Tibial nerve (tissue), 4 donors: ENCODE data around the gene LAYN. TPM values are rescaled to one million over a fixed set of nuclear protein-coding genes. Genes with fewer than 3 reads are reported as not detected.

Experiments used
- DNase-seq, 2 donors: peaks; one replicate each; pipeline ENCODE4 v3.0.0-alpha.2; 2019; ENCODE audit warnings: low spot score in 2 of 2
- H3K27ac ChIP-seq, 4 donors: fragments of 200-600 bp; sonication (generic) in 3 of 4; one replicate each; pipeline ENCODE4 v1.5.1; 2017 to 2019; ENCODE audit warnings: mild to moderate bottlenecking in 1 of 4
- H3K27me3 ChIP-seq, 2 donors: fragments of 200-600 bp; sonication (generic) in 1 of 2; one replicate each; pipeline versions ENCODE4 v1.5.1 to v1.6.0; 2017 to 2019
- H3K36me3 ChIP-seq, 3 donors: fragments of 200-600 bp; sonication (generic); one replicate each; pipeline ENCODE4 v1.5.1; 2018 to 2019
- H3K4me1 ChIP-seq, 4 donors: fragments of 200-600 bp; sonication (generic) in 3 of 4; one replicate each; pipeline ENCODE4 v1.5.1; 2017 to 2019
- H3K4me3 ChIP-seq, 4 donors: fragments of 200-600 bp; sonication (generic) in 3 of 4; one replicate each; pipeline ENCODE4 v1.5.1; 2017 to 2019; ENCODE audit warnings: mild to moderate bottlenecking in 1 of 4, moderate library complexity in 1 of 4
- H3K9me3 ChIP-seq, 4 donors: fragments of 200-600 bp; sonication (generic) in 3 of 4; one replicate each; pipeline ENCODE4 v1.5.1; 2017 to 2019
- CTCF ChIP-seq, 5 experiments: fragments of 200-600 bp in 3 of 5; fragments of 450-650 bp in 2 of 5; sonication (generic) in 3 of 5; IDR thresholded peaks; one replicate each; pipeline ENCODE4 v1.5.1; 2016 to 2019; ENCODE audit warnings: antibody characterized with exemption in 5 of 5, mild to moderate bottlenecking in 3 of 5, moderate library complexity in 2 of 5
- EP300 ChIP-seq, 2 donors: sonication (generic); formaldehyde crosslinking; IDR thresholded peaks; one replicate each; pipeline ENCODE4 v1.6.1; 2017; ENCODE audit warnings: antibody characterized with exemption in 2 of 2, mild to moderate bottlenecking in 1 of 2
- POLR2A ChIP-seq, 2 donors: fragments of 450-650 bp; IDR thresholded peaks; one replicate each; pipeline ENCODE4 v1.6.1; 2017; ENCODE audit warnings: antibody characterized with exemption in 2 of 2, mild to moderate bottlenecking in 2 of 2, moderate library complexity in 2 of 2
- WGBS, 2 donors: methylation state at CpG; one replicate each; pipeline ENCODE4 v1.1.5; 2018; 5-methylcytosine and 5-hydroxymethylcytosine counted together
- total RNA-seq, 4 donors: library from RNA; depleted of rRNA; stranded (reverse); fragments of >200 nt; gene quantifications; one replicate each; pipeline ENCODE4 v1.1.0, GENCODE V29; 2016

LAYN gene
- total RNA-seq, 4 donors from 2014 or later = 4.6 to 20.1 (median 5.2) TPM

GRCh38 chr11:111577821-111578220, 37.3 kb downstream of the LAYN start:
- no peak overlapping the region for H3K4me3 ChIP-seq
- WGBS, 2 donors = 77 to 84% methylated on average over 4 of the region's 4 CpGs
- TF ChIP-seq EP300 (IDR thresholded peaks at IDR 0.05) (no peak), CTCF (IDR thresholded peaks at IDR 0.05) (no peak), POLR2A (IDR thresholded peaks at IDR 0.05) (no peak)

GRCh38 chr11:111581341-111581740, 40.8 kb downstream of the LAYN start:
- H3K4me1 ChIP-seq = no peaks in the 10 kb centered on the region
- WGBS, 2 donors = 94 to 100% methylated on average over 1 of the region's 1 CpG
- H3K4me3 ChIP-seq = no peak overlapping the region
- DNase-seq = no peak
- H3K27ac ChIP-seq = no peak overlapping the region
- no peaks in the 10 kb centered on the region for H3K36me3 ChIP-seq
- no peaks in the 10 kb centered on the region for H3K27me3 ChIP-seq
- TF ChIP-seq POLR2A (IDR thresholded peaks at IDR 0.05) (no peak), CTCF (IDR thresholded peaks at IDR 0.05) (no peak), EP300 (IDR thresholded peaks at IDR 0.05) (no peak)
- no peaks in the 10 kb centered on the region for H3K9me3 ChIP-seq

More at GRCh38 chr11:111577821-111578220, 37.3 kb downstream of the LAYN start:
- H3K9me3 ChIP-seq = no peaks in the 10 kb centered on the region
- peaks cover 0 to 16% (median 6%) of the 10 kb centered on the region in 4 donors for H3K4me1 ChIP-seq
- no peaks in the 10 kb centered on the region for H3K36me3 ChIP-seq
- H3K27ac ChIP-seq = no peak overlapping the region
- no peaks in the 10 kb centered on the region for H3K27me3 ChIP-seq
- DNase-seq = no peak

GRCh38 chr11:111582163-111582562, 41.6 kb downstream of the LAYN start:
- Histone ChIP-seq H3K9me3 (no peaks in the 10 kb centered on the region), H3K4me1 (no peaks in the 10 kb centered on the region), H3K27me3 (no peaks in the 10 kb centered on the region), H3K36me3 (no peaks in the 10 kb centered on the region), H3K4me3 (no peak overlapping the region), H3K27ac (no peak overlapping the region)
- DNase-seq = no peak
- no peak for TF ChIP-seq POLR2A (IDR thresholded peaks at IDR 0.05)
- no peak for TF ChIP-seq CTCF (IDR thresholded peaks at IDR 0.05)
- TF ChIP-seq EP300 (IDR thresholded peaks at IDR 0.05) = no peak

GRCh38 chr11:111582881-111583280, 42.4 kb downstream of the LAYN start:
- Histone ChIP-seq H3K27me3 (no peaks in the 10 kb centered on the region), H3K4me3 (no peak overlapping the region), H3K9me3 (no peaks in the 10 kb centered on the region), H3K4me1 (no peaks in the 10 kb centered on the region), H3K27ac (no peak overlapping the region), H3K36me3 (no peaks in the 10 kb centered on the region)
- TF ChIP-seq POLR2A (IDR thresholded peaks at IDR 0.05) = no peak
- TF ChIP-seq EP300 (IDR thresholded peaks at IDR 0.05) = no peak
- no peak for TF ChIP-seq CTCF (IDR thresholded peaks at IDR 0.05)
- no peak for DNase-seq
- 50% methylated on average over 4 of the region's 4 CpGs for WGBS, 2 donors

- Histone ChIP-seq H3K9me3 (no peaks in the 10 kb centered on the region), H3K36me3 (no peaks in the 10 kb centered on the region), H3K4me3 (no peak overlapping the region), H3K27me3 (no peaks in the 10 kb centered on the region), H3K4me1 (peaks cover 0 to 9% (median 0%) of the 10 kb centered on the region in 4 donors), H3K27ac (no peak overlapping the region)
- TF ChIP-seq EP300 (IDR thresholded peaks at IDR 0.05) = no peak
- no peak for TF ChIP-seq POLR2A (IDR thresholded peaks at IDR 0.05)
- no peak for TF ChIP-seq CTCF (IDR thresholded peaks at IDR 0.05)
- WGBS, 2 donors = 42 to 49% methylated on average over 2 of the region's 2 CpGs
- DNase-seq = no peak
Observed at GRCh38 chr11:111585371-111585770, 44.9 kb downstream of the LAYN start.
